ENCODE measurements around the gene NPEPL1.

Gene NPEPL1

DNA sequence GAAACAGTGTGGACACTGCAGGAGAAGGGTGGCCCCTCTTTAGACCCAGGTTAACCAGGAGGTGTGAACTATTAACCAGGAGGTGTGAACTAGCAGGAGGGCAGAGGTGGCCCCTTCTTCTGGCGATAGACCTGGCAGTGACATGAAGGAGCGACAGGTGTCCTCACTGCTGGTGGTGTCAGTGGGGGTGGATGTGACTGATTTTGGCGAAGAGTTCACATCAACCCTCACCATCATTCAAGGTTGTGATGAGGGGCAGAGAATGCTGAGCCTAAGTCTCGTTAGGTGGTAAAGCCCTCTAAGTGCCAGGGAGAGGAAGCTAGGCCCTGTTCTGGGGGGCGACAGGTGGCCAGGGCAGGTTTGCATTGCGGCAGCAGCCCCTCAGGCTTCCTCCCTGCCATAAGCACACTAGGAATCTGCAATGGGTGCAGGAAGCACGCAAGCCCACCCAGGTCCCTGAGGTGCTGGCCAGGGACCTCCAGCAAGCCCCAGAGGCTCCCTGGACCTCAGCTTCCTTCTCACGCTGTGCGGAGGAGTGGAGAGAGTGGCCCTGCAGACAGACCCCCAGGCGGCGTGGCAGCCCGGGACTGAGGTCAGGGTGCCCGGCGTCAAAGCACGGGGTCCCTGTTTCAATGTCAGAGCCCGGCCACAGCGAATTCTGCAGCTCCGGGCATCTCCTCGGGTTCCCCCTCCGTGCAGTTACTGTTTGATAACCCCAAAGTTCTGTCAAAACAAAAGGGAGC, 13.7 kb downstream of the NPEPL1 start:
- H3K4me3 ChIP-seq (ENCODE audit: low read depth, low read length) = no peak overlapping the region
- TF ChIP-seq, protein P1, sequence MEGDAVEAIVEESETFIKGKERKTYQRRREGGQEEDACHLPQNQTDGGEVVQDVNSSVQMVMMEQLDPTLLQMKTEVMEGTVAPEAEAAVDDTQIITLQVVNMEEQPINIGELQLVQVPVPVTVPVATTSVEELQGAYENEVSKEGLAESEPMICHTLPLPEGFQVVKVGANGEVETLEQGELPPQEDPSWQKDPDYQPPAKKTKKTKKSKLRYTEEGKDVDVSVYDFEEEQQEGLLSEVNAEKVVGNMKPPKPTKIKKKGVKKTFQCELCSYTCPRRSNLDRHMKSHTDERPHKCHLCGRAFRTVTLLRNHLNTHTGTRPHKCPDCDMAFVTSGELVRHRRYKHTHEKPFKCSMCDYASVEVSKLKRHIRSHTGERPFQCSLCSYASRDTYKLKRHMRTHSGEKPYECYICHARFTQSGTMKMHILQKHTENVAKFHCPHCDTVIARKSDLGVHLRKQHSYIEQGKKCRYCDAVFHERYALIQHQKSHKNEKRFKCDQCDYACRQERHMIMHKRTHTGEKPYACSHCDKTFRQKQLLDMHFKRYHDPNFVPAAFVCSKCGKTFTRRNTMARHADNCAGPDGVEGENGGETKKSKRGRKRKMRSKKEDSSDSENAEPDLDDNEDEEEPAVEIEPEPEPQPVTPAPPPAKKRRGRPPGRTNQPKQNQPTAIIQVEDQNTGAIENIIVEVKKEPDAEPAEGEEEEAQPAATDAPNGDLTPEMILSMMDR (IDR thresholded peaks at IDR 0.05; ENCODE audit: low read depth, low read length, missing control alignments) = no peak
- in situ Hi-C loops (cut with HindIII; ENCODE audit: low sequenced_read_pairs) = no loop called here
- DNase-seq (ENCODE audit: low read depth) = no peak

DNA sequence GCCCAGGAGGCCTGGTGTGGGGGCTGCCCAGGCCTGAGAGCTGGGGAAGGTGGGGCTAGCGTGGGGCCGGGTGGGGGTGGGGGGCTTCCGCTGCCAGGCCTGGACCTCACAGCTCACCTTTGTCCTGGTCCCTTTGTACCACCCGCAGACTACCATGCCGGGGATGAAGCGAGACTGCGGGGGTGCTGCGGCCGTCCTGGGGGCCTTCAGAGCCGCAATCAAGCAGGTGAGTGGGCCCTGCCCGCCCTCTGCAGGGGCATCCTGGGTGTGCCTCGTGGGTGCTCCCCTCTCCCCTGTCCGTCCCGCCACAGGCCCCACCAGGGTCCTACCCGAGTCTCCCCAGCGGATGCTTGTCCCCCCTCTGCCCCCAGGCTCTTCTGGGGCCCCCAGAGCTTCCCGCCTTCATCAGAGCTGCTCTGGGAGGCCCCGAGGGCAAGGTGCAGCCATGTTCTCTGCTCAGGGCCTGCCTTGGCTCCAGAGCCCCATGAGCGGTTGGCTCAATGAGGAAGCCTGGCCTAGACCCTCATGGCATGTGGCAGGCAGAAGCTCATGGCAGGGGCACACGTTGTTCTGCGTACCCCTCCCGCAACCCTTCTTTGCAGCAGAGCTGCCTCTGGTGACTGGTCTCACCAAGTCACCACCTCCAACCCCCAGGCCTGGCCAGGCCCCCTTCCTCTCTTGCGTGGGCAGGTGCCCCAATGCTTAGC, 14.5 kb downstream of the NPEPL1 start:
- TF ChIP-seq, protein P1 (IDR thresholded peaks at IDR 0.05; ENCODE audit: low read depth, low read length, missing control alignments) = no peak
- DNase-seq (ENCODE audit: low read depth) = no peak
- no peak overlapping the region for H3K4me3 ChIP-seq (ENCODE audit: low read depth, low read length)
- in situ Hi-C loops (cut with HindIII; ENCODE audit: low sequenced_read_pairs) = no loop called here

DNA sequence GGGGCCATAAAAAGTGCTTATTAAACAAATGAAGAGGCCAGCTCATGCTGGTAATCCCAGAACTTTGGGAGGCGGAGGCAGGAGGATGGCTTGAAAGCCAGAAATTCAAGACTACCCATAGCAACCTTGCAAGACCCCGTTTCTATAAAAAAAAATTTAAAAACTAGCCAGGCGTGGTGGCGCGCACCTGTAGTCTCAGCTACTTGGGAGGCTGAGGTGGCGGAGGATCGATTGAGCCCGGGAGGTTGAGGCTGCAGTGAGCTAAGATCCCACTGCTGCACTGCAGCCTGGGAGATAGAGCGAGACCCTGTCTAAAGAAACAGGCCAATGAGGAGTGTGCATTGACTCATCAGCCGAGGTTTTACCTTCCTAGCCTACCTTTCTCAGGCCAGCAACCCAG, 15.2 kb downstream of the NPEPL1 start:
- DNase-seq (ENCODE audit: low read depth) = no peak
- in situ Hi-C loops (cut with HindIII; ENCODE audit: low sequenced_read_pairs) = no loop called here
- TF ChIP-seq, protein P1 (IDR thresholded peaks at IDR 0.05; ENCODE audit: low read depth, low read length, missing control alignments) = no peak
- no peak overlapping the region for H3K4me3 ChIP-seq (ENCODE audit: low read depth, low read length)

DNA sequence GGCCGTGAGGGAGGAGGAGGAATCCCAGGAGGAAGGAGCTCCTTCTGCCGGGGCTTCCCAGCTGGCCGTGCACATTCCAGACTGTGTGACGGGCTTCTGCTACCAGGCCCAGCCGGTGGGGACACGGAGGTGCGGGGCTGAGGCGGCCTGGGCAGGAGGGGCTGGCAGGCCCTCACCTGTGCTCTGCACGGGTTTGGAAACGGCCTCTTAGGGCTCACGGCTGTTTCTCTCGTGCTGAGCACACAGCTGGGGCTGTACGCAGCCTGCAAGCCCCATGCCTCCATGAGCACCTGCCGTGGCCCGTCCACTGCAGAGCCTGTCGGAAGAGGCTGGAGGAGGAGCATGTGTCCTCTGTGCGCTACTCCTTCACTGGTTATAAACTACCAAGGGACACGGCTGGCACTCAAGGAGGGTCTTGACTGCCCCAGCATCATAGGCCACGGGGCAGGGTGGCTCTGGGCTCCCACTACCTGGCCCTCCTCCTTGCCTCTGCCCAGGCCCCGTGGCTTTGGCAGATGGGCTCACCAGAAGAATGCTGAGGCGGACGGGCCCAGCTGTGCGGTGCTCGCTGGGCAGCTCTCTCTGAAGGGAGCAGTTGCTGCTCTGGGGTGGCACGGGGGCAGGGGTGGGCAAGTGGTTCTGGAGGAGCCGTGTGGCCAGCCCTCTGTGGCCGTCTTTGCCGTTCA, 15.8 kb downstream of the NPEPL1 start:
- TF ChIP-seq, protein P1 (IDR thresholded peaks at IDR 0.05; ENCODE audit: low read depth, low read length, missing control alignments) = no peak
- H3K4me3 ChIP-seq (ENCODE audit: low read depth, low read length) = no peak overlapping the region
- DNase-seq (ENCODE audit: low read depth) = no peak
- in situ Hi-C loops (cut with HindIII; ENCODE audit: low sequenced_read_pairs) = no loop called here

DNA sequence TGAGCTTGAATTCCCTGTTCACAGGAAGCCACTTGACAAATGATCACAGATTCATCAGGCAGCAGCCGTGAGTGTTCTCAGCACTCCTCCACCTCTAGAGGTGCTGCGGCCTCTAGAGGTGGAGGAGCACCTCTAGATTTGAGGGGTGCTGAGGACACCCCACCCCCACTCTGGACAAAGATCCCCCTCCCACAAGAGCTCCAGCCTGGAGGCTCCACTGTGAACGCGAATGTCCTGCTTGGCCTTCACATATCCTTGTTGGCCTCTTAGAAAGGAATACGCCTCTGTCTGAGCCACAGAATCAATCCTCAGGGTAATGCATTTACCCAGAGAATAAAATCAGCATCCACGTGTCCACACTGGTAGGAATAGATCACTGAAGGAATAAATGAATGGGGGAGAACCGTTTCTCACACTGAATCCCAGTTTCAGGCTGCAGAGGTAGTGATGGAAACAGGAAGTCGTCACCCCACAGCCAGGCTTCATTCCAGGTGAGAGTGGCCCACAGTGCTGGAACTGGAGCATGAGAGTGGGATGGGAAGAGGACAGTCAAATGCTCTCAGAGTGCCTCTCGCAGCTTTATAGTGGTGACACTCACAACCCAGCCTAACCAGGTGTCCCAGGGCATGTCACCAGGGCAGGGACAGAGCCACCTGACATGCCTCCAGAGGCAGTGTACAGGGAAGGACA, 16.6 kb downstream of the NPEPL1 start:
- TF ChIP-seq, protein P1 (IDR thresholded peaks at IDR 0.05; ENCODE audit: low read depth, low read length, missing control alignments) = no peak
- H3K4me3 ChIP-seq (ENCODE audit: low read depth, low read length) = no peak overlapping the region
- DNase-seq (ENCODE audit: low read depth) = no peak
- in situ Hi-C loops (cut with HindIII; ENCODE audit: low sequenced_read_pairs) = no loop called here

DNA sequence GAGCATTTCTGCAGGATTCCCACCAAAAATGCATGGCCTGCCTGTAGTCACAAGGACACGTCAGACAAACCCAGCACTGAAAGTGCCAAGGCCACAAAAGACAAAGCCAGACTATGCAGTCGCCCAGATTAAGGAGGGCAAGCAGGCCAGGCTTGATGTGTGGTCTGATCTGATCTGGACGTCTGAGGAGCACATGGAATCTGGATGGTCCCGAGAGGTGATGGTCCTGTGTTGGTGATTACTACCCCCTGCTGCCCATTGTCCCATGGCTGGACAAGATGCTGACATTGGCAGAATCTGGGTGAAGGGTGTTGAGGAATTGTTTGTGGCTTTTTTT, 17.1 kb downstream of the NPEPL1 start:
- no peak for DNase-seq (ENCODE audit: low read depth)
- no peak overlapping the region for H3K4me3 ChIP-seq (ENCODE audit: low read depth, low read length)
- TF ChIP-seq, protein P1 (IDR thresholded peaks at IDR 0.05; ENCODE audit: low read depth, low read length, missing control alignments) = no peak
- in situ Hi-C loops (cut with HindIII; ENCODE audit: low sequenced_read_pairs) = no loop called here

Data from astrocyte of the cerebellum (primary cell).